ENCODE measurements around the gene PCGF2.

DNA sequence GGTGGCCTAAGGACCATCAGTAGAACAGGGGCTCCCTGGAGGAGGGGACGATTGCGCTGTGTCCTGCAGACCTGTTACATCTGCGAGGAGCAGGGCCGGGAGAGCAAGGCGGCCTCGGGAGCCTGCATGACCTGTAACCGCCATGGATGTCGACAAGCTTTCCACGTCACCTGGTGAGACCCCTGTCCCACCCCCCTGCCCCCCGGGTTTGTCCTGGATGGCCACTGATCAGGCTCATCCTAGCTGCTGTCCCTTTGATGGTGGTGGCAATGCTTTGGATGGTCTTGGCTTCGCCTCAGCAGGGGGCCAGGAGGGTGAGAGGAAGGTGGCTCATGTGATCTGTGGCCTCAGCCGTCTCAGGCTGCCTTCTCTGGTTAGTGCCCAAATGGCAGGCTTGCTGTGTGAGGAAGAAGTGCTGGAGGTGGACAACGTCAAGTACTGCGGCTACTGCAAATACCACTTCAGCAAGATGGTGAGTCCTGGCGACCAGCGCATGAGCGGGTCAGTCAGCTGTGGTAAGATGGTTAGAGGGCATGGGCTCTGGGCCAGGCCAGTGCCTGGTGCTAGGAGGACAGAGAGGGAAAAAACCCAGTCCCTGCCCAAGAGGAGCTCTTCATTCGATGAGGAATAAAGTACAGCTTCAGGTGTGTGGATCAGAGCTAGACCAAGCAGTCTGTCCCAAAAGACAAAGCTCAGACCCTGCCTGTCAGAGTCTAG is 38.9 kb downstream of the PCGF2 start:
- TF ChIP-seq, protein P1, sequence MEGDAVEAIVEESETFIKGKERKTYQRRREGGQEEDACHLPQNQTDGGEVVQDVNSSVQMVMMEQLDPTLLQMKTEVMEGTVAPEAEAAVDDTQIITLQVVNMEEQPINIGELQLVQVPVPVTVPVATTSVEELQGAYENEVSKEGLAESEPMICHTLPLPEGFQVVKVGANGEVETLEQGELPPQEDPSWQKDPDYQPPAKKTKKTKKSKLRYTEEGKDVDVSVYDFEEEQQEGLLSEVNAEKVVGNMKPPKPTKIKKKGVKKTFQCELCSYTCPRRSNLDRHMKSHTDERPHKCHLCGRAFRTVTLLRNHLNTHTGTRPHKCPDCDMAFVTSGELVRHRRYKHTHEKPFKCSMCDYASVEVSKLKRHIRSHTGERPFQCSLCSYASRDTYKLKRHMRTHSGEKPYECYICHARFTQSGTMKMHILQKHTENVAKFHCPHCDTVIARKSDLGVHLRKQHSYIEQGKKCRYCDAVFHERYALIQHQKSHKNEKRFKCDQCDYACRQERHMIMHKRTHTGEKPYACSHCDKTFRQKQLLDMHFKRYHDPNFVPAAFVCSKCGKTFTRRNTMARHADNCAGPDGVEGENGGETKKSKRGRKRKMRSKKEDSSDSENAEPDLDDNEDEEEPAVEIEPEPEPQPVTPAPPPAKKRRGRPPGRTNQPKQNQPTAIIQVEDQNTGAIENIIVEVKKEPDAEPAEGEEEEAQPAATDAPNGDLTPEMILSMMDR (IDR thresholded peaks at IDR 0.05; ENCODE audit: low read depth, low read length), result no peak
- TF ChIP-seq POLR2A (IDR thresholded peaks at IDR 0.05; ENCODE audit: extremely low read depth, insufficient read length), result no peak
- TF ChIP-seq, protein P2, sequence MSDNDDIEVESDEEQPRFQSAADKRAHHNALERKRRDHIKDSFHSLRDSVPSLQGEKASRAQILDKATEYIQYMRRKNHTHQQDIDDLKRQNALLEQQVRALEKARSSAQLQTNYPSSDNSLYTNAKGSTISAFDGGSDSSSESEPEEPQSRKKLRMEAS (IDR thresholded peaks at IDR 0.05; ENCODE audit: low read depth, low read length), result no peak
- TF ChIP-seq MYC (IDR thresholded peaks at IDR 0.05; ENCODE audit: low read depth, low read length), result no peak
